Measurements from ENCODE around the gene NFATC3. TPM values are rescaled to one million over a fixed set of nuclear protein-coding genes. Genes with fewer than 3 reads are reported as not detected.
A peak's percentile ranks its signal among the peaks of the same experiment; 100 is the strongest.

Gene NFATC3
- total RNA-seq, 1 experiment from 2014 or later, result 53.9 TPM

GRCh38 chr16:68079626-68080344 is 5.4 kb upstream of the NFATC3 start:
- H3K36me3 ChIP-seq, result no peaks in the 10 kb centered on the region

GRCh38 chr16:68081861-68082628 is 3.1 kb upstream of the NFATC3 start:
- H3K27ac ChIP-seq, result no peak overlapping the region
- no peaks in the 10 kb centered on the region for H3K4me1 ChIP-seq
- H3K4me3 ChIP-seq, result no peak overlapping the region
- H3K9me3 ChIP-seq (replicated peaks), result no peaks in the 10 kb centered on the region
- no peaks in the 10 kb centered on the region for H3K36me3 ChIP-seq
- DNase-seq, result no peak
- H3K27me3 ChIP-seq, result no peaks in the 10 kb centered on the region

More at GRCh38 chr16:68079626-68080344, 5.4 kb upstream of the NFATC3 start:
- DNase-seq, result no peak
- no peak overlapping the region for H3K4me3 ChIP-seq
- no peaks in the 10 kb centered on the region for H3K9me3 ChIP-seq (replicated peaks)
- no peaks in the 10 kb centered on the region for H3K27me3 ChIP-seq
- H3K27ac ChIP-seq, result no peak overlapping the region
- H3K4me1 ChIP-seq, result no peaks in the 10 kb centered on the region

GRCh38 chr16:68082629-68083238 is 2.4 kb upstream of the NFATC3 start:
- no peak for DNase-seq
- no peaks in the 10 kb centered on the region for H3K36me3 ChIP-seq
- no peaks in the 10 kb centered on the region for H3K9me3 ChIP-seq (replicated peaks)
- no peaks in the 10 kb centered on the region for H3K4me1 ChIP-seq
- H3K4me3 ChIP-seq, result no peak overlapping the region
- H3K27ac ChIP-seq, result no peak overlapping the region
- no peaks in the 10 kb centered on the region for H3K27me3 ChIP-seq

DNA sequence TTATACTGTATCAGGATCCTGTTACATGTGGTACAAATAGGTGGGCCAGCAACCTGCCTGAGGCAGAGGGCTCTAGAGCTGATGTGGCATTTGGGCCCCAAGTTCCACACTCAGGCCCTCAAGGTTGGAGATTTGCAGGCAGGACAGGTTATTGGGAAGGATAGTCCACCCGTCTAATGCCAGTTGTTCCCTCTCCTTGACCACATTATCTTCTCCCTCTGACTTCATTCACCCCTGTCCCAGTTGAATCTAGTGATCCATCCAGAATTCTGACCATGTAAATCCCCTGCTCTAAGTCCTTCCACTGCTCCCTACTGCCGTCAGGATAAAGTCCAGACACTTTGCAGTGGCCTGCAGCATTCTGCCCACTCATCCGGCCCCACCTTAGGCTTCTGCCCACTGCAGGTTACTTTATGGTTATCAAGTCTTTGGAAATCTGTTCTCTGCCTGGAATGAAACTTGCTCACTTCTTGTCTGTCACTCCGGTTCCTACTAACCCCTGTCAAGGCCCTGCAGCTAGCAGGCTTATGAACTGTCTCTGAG is 1.9 kb upstream of the NFATC3 start:
- H3K9me3 ChIP-seq (replicated peaks), result no peaks in the 10 kb centered on the region
- DNase-seq, result no peak
- H3K4me3 ChIP-seq, result no peak overlapping the region
- H3K27me3 ChIP-seq, result no peaks in the 10 kb centered on the region
- H3K36me3 ChIP-seq, result no peaks in the 10 kb centered on the region
- H3K4me1 ChIP-seq, result no peaks in the 10 kb centered on the region
- H3K27ac ChIP-seq, result peak overlapping the region; percentile 96

DNA sequence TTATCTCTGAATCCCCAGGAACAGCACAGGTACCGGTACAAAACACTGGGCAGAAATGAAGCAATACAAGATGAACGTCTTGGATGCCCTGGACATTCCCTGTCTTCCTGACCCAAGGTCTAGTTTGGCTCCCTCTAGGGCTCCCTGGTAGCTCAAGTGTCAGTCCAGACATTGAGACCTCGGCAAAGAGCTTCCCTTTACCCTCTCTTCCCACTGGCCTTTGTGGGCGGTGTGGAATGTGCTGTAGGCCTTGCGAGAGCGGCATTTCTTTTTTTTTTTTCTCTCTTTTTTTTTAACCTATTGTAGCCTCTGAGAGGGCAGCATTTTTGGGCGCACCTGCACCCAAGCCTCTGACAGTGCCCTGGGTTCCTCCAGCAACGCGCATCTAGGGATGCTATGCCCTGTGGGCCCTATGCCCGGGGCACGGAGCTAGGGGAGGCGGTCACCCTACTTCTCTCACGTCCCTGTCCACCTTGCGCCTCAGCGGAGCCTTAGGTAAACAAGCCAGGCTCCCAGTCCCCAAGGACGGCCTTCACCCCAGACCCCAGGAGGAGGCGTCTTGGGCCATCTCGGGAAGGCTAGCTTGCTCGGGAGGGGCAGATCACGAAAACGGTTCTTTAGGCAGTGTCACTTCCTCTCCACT is 1.2 kb upstream of the NFATC3 start:
- Histone ChIP-seq H3K4me1 (no peaks in the 10 kb centered on the region), H3K4me3 (peak overlapping the region; percentile 89), H3K27me3 (no peaks in the 10 kb centered on the region), H3K36me3 (no peaks in the 10 kb centered on the region), H3K27ac (peak overlapping the region; percentile 96), H3K9me3 (replicated peaks) (no peaks in the 10 kb centered on the region)
- peak; percentile 35 to 48 for DNase-seq

- Histone ChIP-seq H3K9me3 (replicated peaks) (no peaks in the 10 kb centered on the region), H3K4me3 (peak overlapping the region; percentile 89), H3K36me3 (no peaks in the 10 kb centered on the region), H3K27me3 (no peaks in the 10 kb centered on the region), H3K27ac (peak overlapping the region; percentile 96), H3K4me1 (no peaks in the 10 kb centered on the region)
- peak; percentile 90 to 93 for DNase-seq
Observed at GRCh38 chr16:68084504-68085258, 489 bp upstream of the NFATC3 start.

DNA sequence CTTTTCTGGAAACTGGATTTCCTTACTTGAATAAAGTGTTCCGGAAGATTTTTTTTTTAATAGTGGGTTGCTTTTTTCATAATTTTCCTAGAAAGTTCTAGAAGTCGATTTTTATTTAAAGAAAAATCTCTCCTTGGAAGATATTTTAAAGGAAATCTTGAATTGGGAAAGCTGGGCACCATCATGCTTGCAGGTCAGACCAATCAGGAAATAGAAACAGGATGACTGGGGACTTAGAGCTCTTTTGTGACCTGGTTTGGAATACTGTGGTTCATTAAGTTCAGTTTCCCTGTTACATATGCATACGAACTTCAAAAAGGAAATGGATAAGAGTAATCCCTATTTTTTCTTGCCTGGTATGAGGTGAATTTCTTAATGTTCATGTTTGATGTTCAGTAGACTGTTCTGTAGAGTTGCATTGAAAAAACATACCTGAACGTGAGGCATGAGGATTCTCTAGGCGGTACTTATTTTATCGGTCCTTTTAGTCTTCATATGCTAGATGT is 1.2 kb downstream of the NFATC3 start:
- Histone ChIP-seq H3K9me3 (replicated peaks) (no peaks in the 10 kb centered on the region), H3K36me3 (no peaks in the 10 kb centered on the region), H3K4me1 (no peaks in the 10 kb centered on the region), H3K27ac (peak overlapping the region; percentile 63; the same call in 1 of the 2 replicates), H3K4me3 (peak overlapping the region; percentile 89), H3K27me3 (no peaks in the 10 kb centered on the region)
- peak in 1 of 2 experiments; percentile 37 for DNase-seq

DNA sequence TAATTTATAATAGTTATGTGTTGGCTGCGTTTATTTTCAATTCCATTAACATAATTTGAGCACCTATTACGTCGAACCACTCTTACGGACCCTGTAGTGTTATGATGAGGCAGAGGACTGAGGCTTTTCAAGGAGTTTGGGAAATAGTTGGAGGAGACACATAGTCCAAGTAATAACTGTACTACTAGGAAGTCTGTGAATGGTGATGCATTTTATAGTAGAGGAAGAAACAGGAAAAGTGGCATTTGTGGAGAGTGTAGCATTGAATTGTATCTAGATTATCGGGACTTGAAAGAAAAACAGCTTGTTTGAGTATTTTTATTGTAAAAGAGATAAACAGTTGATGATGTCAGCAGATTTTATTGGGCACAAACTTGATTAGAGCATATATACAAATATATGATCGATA is 1.7 kb downstream of the NFATC3 start:
- DNase-seq, result peak in 1 of 2 experiments; percentile 17
- no peak overlapping the region for H3K27ac ChIP-seq

GRCh38 chr16:68087688-68088087 is 2.5 kb downstream of the NFATC3 start:
- no peak for DNase-seq
- H3K36me3 ChIP-seq, result no peaks in the 10 kb centered on the region
- no peak overlapping the region for H3K4me3 ChIP-seq
- H3K27ac ChIP-seq, result no peak overlapping the region
- no peaks in the 10 kb centered on the region for H3K9me3 ChIP-seq (replicated peaks)
- peaks cover 7% of the 10 kb centered on the region; the same call in 1 of the 2 replicates for H3K4me1 ChIP-seq
- no peaks in the 10 kb centered on the region for H3K27me3 ChIP-seq

More for the DNA sequence above, 1.7 kb downstream of the NFATC3 start:
- no peaks in the 10 kb centered on the region for H3K27me3 ChIP-seq
- no peaks in the 10 kb centered on the region for H3K9me3 ChIP-seq (replicated peaks)
- peak overlapping the region; percentile 89 for H3K4me3 ChIP-seq
- H3K4me1 ChIP-seq, result peaks cover 4% of the 10 kb centered on the region; the same call in 1 of the 2 replicates
- no peaks in the 10 kb centered on the region for H3K36me3 ChIP-seq

DNA sequence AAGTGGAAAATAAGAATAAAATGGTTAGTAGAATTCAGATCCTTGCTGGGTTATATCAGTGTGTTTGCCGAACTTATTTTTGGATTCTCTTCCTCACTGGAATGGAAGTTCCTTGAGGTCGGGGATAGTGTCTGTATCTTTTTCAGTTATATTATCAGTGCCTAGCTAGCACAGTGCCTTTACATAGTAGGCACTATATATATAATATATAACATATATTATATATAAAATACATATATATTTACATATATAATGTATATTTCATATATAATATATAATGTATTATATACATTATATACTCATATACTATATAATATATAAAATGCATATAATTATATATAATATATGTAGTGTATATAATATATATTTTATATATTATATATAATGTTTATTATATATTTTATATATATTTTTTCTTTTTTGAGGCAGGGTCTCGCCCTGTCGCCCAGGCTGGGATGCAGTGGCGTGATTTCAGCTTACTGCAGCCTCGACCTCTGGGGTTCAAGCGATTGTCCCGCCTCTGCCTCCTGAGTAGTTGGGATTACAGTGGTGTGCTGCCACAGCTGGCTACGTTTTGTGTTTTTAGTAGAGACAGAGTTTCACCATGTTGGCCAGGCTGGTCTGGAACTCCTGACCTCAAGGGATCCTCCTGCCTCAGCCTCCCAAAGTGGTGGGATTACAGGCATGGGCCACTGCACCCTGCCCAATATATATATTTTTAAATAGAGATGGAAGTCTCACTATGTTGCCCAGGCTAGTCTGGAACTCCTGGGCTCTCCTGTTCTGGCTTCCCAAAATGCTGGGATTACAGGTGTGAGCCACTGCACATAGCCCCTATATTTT is 3.2 kb downstream of the NFATC3 start:
- no peak for DNase-seq
- H3K4me1 ChIP-seq, result peaks cover 7% of the 10 kb centered on the region; the same call in 1 of the 2 replicates
- H3K9me3 ChIP-seq (replicated peaks), result no peaks in the 10 kb centered on the region
- no peak overlapping the region for H3K4me3 ChIP-seq
- no peaks in the 10 kb centered on the region for H3K27me3 ChIP-seq
- no peaks in the 10 kb centered on the region for H3K36me3 ChIP-seq
- H3K27ac ChIP-seq, result no peak overlapping the region

DNA sequence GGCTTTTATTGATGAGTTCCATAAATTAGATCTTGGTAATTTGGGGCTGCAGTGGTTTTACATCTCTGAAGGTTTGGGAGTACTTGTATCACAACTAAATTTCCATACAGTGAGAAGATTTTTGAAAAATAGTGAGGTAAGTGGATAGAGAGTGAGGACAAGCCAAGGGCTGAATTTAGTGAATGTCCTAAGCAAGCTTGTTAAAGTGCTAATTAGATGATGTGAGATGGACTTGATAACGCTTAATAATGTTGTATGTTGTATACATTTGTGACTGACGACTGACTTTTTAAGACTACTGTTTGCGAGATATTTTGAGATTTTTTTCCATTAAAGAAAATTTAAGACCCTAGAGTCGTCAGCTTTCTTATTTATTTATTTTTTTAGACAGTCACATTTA is 3.9 kb downstream of the NFATC3 start:
- no peaks in the 10 kb centered on the region for H3K36me3 ChIP-seq
- no peaks in the 10 kb centered on the region for H3K9me3 ChIP-seq (replicated peaks)
- no peak overlapping the region for H3K4me3 ChIP-seq
- H3K27ac ChIP-seq, result no peak overlapping the region
- DNase-seq, result no peak
- peaks cover 7% of the 10 kb centered on the region; the same call in 1 of the 2 replicates for H3K4me1 ChIP-seq
- H3K27me3 ChIP-seq, result no peaks in the 10 kb centered on the region

- H3K27ac ChIP-seq, result no peak overlapping the region
- DNase-seq, result no peak
- no peaks in the 10 kb centered on the region for H3K27me3 ChIP-seq
- no peaks in the 10 kb centered on the region for H3K36me3 ChIP-seq
- H3K9me3 ChIP-seq (replicated peaks), result no peaks in the 10 kb centered on the region; the same call in 1 of the 2 replicates
- H3K4me1 ChIP-seq, result peaks cover 7% of the 10 kb centered on the region; the same call in 1 of the 2 replicates
- H3K4me3 ChIP-seq, result no peak overlapping the region
Observed at GRCh38 chr16:68090130-68090529, 5.0 kb downstream of the NFATC3 start.

DNA sequence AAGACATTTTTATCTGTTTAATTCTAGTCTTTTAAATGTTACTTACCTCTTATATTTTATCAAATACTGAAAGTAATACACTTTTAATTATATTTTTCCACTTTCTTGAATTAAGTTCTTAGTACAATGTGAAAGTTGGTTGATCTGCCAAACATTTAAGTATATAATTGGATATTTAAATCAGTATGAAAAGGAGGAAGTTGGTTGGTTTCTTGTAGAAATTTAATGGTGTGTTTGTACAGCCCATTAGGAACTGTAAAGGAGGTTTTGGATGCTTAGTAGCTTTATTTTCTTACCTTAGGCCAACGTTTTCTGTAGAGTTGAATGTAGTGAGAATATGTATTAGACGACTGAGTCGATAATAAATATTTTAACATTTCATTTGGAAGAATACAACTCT is 5.4 kb downstream of the NFATC3 start:
- Histone ChIP-seq H3K27ac (no peak overlapping the region), H3K27me3 (no peaks in the 10 kb centered on the region), H3K36me3 (no peaks in the 10 kb centered on the region), H3K4me1 (peaks cover 7% of the 10 kb centered on the region; the same call in 1 of the 2 replicates), H3K4me3 (no peak overlapping the region), H3K9me3 (replicated peaks) (no peaks in the 10 kb centered on the region; the same call in 1 of the 2 replicates)
- no peak for DNase-seq
